ENCODE data around the gene CCND3.

GRCh38 chr6:41941280-41942066, at the start of gene CCND3:
- TF ChIP-seq POLR2A (IDR thresholded peaks at IDR 0.05) (peak; percentile 33 to 60), CTCF (IDR thresholded peaks at IDR 0.05) (peak in 1 of 4 experiments; percentile 12), POLR2AphosphoS5 (IDR thresholded peaks at IDR 0.05) (peak; percentile 53), EP300 (IDR thresholded peaks at IDR 0.05) (no peak)

Data from gastroesophageal sphincter (tissue), 3 donors.